ENCODE results near the gene GYS1. TPM values are rescaled to one million over a fixed set of nuclear protein-coding genes. Genes with fewer than 3 reads are reported as not detected.

GYS1 gene
- total RNA-seq, 1 donor from 2014 or later = 42.4 TPM

- peak; percentile 58 for DNase-seq
Measured at GRCh38 chr19:48963371-48964204, 29.5 kb downstream of the GYS1 start.

- DNase-seq = no peak
Measured at GRCh38 chr19:48962849-48963165, 30.3 kb downstream of the GYS1 start.

- no peak for DNase-seq
Measured at GRCh38 chr19:48962029-48962848, 30.9 kb downstream of the GYS1 start.

GRCh38 chr19:48961673-48962028, 31.5 kb downstream of the GYS1 start:
- DNase-seq = no peak

GRCh38 chr19:48961051-48961649, 32.0 kb downstream of the GYS1 start:
- DNase-seq = no peak

GRCh38 chr19:48959341-48960239, 33.5 kb downstream of the GYS1 start:
- no peak for DNase-seq

GRCh38 chr19:48958006-48958405, 35.1 kb downstream of the GYS1 start:
- no peak for DNase-seq

GRCh38 chr19:48955308-48955958, 37.7 kb downstream of the GYS1 start:
- no peak for DNase-seq

- peak; percentile 92 for DNase-seq
Measured at GRCh38 chr19:48954595-48955307, 38.4 kb downstream of the GYS1 start, which contains the start of gene BAX. Gene BAX, plus strand, starts transcription at chr19:48954875. Its CDS starts 54 bp downstream, at chr19:48954929.

- DNase-seq = no peak
Measured at GRCh38 chr19:48953990-48954594, 39.0 kb downstream of the GYS1 start.

- no peak for DNase-seq
Measured at GRCh38 chr19:48953141-48953540, 40.0 kb downstream of the GYS1 start.

- DNase-seq = no peak
Measured at GRCh38 chr19:48950830-48951519, 42.1 kb downstream of the GYS1 start.

GRCh38 chr19:48950159-48950558, 43.0 kb downstream of the GYS1 start:
- no peak for DNase-seq

GRCh38 chr19:48947258-48947542, 45.9 kb downstream of the GYS1 start:
- DNase-seq = no peak

GRCh38 chr19:48946463-48947257, 46.4 kb downstream of the GYS1 start:
- no peak for DNase-seq

GRCh38 chr19:48945817-48946216, 47.3 kb downstream of the GYS1 start:
- DNase-seq = no peak

GRCh38 chr19:48945415-48945814, 47.7 kb downstream of the GYS1 start:
- no peak for DNase-seq

GRCh38 chr19:48943081-48943480, 50.0 kb downstream of the GYS1 start:
- DNase-seq = no peak

GRCh38 chr19:48940902-48941301, 52.2 kb downstream of the GYS1 start:
- no peak for DNase-seq
